Activated T-helper 2 cell treated with anti-CD3 and anti-CD28 coated beads, Interferon-gamma antibody, Interleukin-2, Interleukin-4, amounts not matched to agents 10 μg/mL and 5 μg/mL and 100 μg/mL, durations not matched to agents 14 hours and 24 hours and 36 hours (primary cell): ENCODE data around the gene RANBP1. TPM values are rescaled to one million over a fixed set of nuclear protein-coding genes. Genes with fewer than 3 reads are reported as not detected.
A peak's percentile ranks its signal among the peaks of the same experiment; 100 is the strongest.

Source experiments
- DNase-seq: peaks from one replicate; pipeline ENCODE4 v3.0.0; 2021; ENCODE audit warnings: low spot score
- H3K27ac Mint-ChIP-seq: one replicate; pipeline ENCODE4 v1.8.0; 2021; ENCODE audit warnings: mixed read lengths
- H3K27me3 Mint-ChIP-seq: one replicate; pipeline ENCODE4 v1.8.0; 2021; ENCODE audit warnings: low read depth, mixed read lengths
- H3K36me3 Mint-ChIP-seq: one replicate; pipeline ENCODE4 v1.8.0; 2021; ENCODE audit warnings: low read depth, mixed read lengths
- H3K4me1 Mint-ChIP-seq: one replicate; pipeline ENCODE4 v1.8.0; 2021; ENCODE audit warnings: low read depth, mixed read lengths
- H3K4me3 Mint-ChIP-seq: one replicate; pipeline ENCODE4 v1.8.0; 2021; ENCODE audit warnings: low read depth, mild to moderate bottlenecking, moderate library complexity, mixed read lengths
- H3K9me3 Mint-ChIP-seq: one replicate; pipeline ENCODE4 v1.8.0; 2021; ENCODE audit warnings: mixed read lengths
- intact Hi-C: fragments of 100-400 bp; cut with micrococcal nuclease; formaldehyde crosslinking; loops from one replicate; pipeline ENCODE4 v1.15.1; 2023
- total RNA-seq: library from RNA; stranded (reverse); gene quantifications from 2 replicates; pipeline ENCODE4 v1.2.3, GENCODE V29; 2022

RANBP1 gene
- total RNA-seq, 1 donor from 2014 or later = 444 TPM

GRCh38 chr22:20106849-20107237 lies 9.1 kb upstream of the RANBP1 start:
- no peak for DNase-seq
- peaks cover 53% of the 10 kb centered on the region for H3K36me3 Mint-ChIP-seq
- no peak overlapping the region for H3K27ac Mint-ChIP-seq
- H3K9me3 Mint-ChIP-seq = no peaks in the 10 kb centered on the region
- H3K27me3 Mint-ChIP-seq = no peaks in the 10 kb centered on the region
- peaks cover 13% of the 10 kb centered on the region for H3K4me1 Mint-ChIP-seq
- H3K4me3 Mint-ChIP-seq = no peak overlapping the region
- intact Hi-C loops = no loop called here

- Mint-ChIP-seq H3K36me3 (peaks cover 52% of the 10 kb centered on the region), H3K27me3 (no peaks in the 10 kb centered on the region), H3K4me3 (no peak overlapping the region), H3K9me3 (no peaks in the 10 kb centered on the region), H3K27ac (peak overlapping the region; percentile 63), H3K4me1 (peaks cover 11% of the 10 kb centered on the region)
- intact Hi-C loops = no loop called here
- no peak for DNase-seq
These were observed 8.4 kb upstream of the RANBP1 start for GRCh38 chr22:20107471-20107901.

- Mint-ChIP-seq H3K36me3 (peaks cover 49% of the 10 kb centered on the region), H3K9me3 (no peaks in the 10 kb centered on the region), H3K4me1 (peaks cover 11% of the 10 kb centered on the region), H3K27ac (peak overlapping the region; percentile 63), H3K4me3 (no peak overlapping the region), H3K27me3 (no peaks in the 10 kb centered on the region)
- intact Hi-C loops = no loop called here
- DNase-seq = no peak
These were observed 7.8 kb upstream of the RANBP1 start for GRCh38 chr22:20107951-20108756.

- Mint-ChIP-seq H3K27ac (no peak overlapping the region), H3K9me3 (no peaks in the 10 kb centered on the region), H3K27me3 (no peaks in the 10 kb centered on the region), H3K4me1 (peaks cover 11% of the 10 kb centered on the region), H3K4me3 (no peak overlapping the region), H3K36me3 (peaks cover 48% of the 10 kb centered on the region)
- intact Hi-C loops = no loop called here
- DNase-seq = no peak
These were observed 7.1 kb upstream of the RANBP1 start for GRCh38 chr22:20108757-20109230.

GRCh38 chr22:20109411-20110358 lies 6.2 kb upstream of the RANBP1 start:
- Mint-ChIP-seq H3K27ac (peak overlapping the region; percentile 33), H3K36me3 (peaks cover 55% of the 10 kb centered on the region), H3K9me3 (no peaks in the 10 kb centered on the region), H3K4me3 (no peak overlapping the region), H3K4me1 (peaks cover 17% of the 10 kb centered on the region), H3K27me3 (no peaks in the 10 kb centered on the region)
- intact Hi-C loops = no loop called here
- DNase-seq = no peak

GRCh38 chr22:20110359-20110985 lies 5.4 kb upstream of the RANBP1 start:
- intact Hi-C loops = no loop called here
- no peak for DNase-seq
- Mint-ChIP-seq H3K4me1 (peaks cover 22% of the 10 kb centered on the region), H3K27me3 (no peaks in the 10 kb centered on the region), H3K4me3 (no peak overlapping the region), H3K9me3 (no peaks in the 10 kb centered on the region), H3K27ac (peak overlapping the region; percentile 82), H3K36me3 (peaks cover 61% of the 10 kb centered on the region)

GRCh38 chr22:20111045-20111688 lies 4.7 kb upstream of the RANBP1 start:
- H3K9me3 Mint-ChIP-seq = no peaks in the 10 kb centered on the region
- peak overlapping the region; percentile 13 for H3K4me3 Mint-ChIP-seq
- peaks cover 67% of the 10 kb centered on the region for H3K36me3 Mint-ChIP-seq
- peaks cover 22% of the 10 kb centered on the region for H3K4me1 Mint-ChIP-seq
- H3K27ac Mint-ChIP-seq = peak overlapping the region; percentile 82
- intact Hi-C loops = no loop called here
- no peaks in the 10 kb centered on the region for H3K27me3 Mint-ChIP-seq
- DNase-seq = no peak

GRCh38 chr22:20111689-20112622 lies 3.9 kb upstream of the RANBP1 start:
- Mint-ChIP-seq H3K36me3 (peaks cover 68% of the 10 kb centered on the region), H3K27me3 (no peaks in the 10 kb centered on the region), H3K9me3 (no peaks in the 10 kb centered on the region), H3K4me1 (peaks cover 22% of the 10 kb centered on the region), H3K4me3 (peak overlapping the region; percentile 23), H3K27ac (peak overlapping the region; percentile 82)
- no peak for DNase-seq
- intact Hi-C loops = no loop called here

- Mint-ChIP-seq H3K36me3 (peaks cover 63% of the 10 kb centered on the region), H3K4me3 (no peak overlapping the region), H3K4me1 (peaks cover 22% of the 10 kb centered on the region), H3K27me3 (no peaks in the 10 kb centered on the region), H3K27ac (peak overlapping the region; percentile 82), H3K9me3 (no peaks in the 10 kb centered on the region)
- intact Hi-C loops = no loop called here
- no peak for DNase-seq
These were observed 3.0 kb upstream of the RANBP1 start for GRCh38 chr22:20112623-20113511.

- no peaks in the 10 kb centered on the region for H3K9me3 Mint-ChIP-seq
- peaks cover 25% of the 10 kb centered on the region for H3K4me1 Mint-ChIP-seq
- intact Hi-C loops = no loop called here
- H3K27me3 Mint-ChIP-seq = no peaks in the 10 kb centered on the region
- peaks cover 68% of the 10 kb centered on the region for H3K36me3 Mint-ChIP-seq
- DNase-seq = no peak
- peak overlapping the region; percentile 1 for H3K4me3 Mint-ChIP-seq
- H3K27ac Mint-ChIP-seq = no peak overlapping the region
These were observed 2.2 kb upstream of the RANBP1 start for GRCh38 chr22:20113551-20114310.
